Measurements from ENCODE around the gene PRR27.

Gene PRR27

DNA sequence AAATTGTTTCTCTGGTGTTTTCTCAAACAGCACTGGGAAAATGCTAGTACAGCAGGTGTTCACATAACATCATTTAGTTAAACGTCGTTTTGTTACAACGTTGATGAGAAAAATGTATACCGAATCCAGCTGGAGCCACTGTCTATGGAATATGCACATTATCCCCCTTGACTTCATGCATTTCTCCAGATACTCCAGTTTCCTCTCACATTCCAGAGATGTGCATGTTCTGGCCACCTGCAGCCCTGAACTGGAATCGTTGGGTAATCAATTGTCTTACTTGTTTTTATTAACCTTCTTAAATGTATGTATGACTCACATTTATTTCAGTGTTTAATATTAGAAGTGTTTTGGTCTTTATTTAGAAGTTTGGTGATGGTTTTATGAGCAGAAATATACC lies 23.1 kb downstream of the PRR27 start:
- TF ChIP-seq FOXP2 (optimal IDR thresholded peaks at IDR 0.05; ENCODE audit: borderline replicate concordance, extremely low read depth, extremely low read length, insufficient read depth) (no peak), TAF1 (IDR thresholded peaks at IDR 0.05; ENCODE audit: borderline replicate concordance, insufficient read depth, low read length) (no peak)

DNA sequence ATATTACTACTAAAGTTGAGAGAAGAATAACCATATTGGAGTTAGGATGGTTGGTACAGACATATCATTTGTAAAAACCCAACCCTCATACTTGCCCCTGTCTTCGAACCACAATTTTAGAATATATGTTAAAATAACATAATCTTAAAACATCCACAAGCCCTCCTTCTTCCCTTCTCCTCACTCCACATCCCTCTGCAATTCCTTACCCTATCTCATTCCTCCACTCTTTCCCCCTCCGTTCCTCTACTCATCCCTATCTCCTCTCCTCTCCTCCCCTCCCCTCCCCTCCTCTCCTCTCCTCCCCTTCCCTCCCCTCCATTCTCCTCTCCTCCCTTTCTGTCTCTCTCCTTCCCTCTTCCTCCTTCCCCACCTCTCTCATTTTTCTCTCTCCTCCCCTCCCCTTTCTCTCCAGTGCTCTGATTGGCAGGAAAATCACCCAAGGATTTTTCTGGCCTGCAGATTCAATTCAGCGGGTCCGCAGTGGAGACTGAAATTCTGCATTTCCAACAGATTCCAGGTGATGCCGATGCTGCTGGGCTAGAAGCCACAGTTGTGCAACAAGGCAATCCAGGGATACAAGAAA lies 24.1 kb downstream of the PRR27 start:
- TF ChIP-seq FOXP2 (optimal IDR thresholded peaks at IDR 0.05; ENCODE audit: borderline replicate concordance, extremely low read depth, extremely low read length, insufficient read depth), result no peak
- no peak for TF ChIP-seq TAF1 (IDR thresholded peaks at IDR 0.05; ENCODE audit: borderline replicate concordance, insufficient read depth, low read length)
- TF ChIP-seq SIN3A (IDR thresholded peaks at IDR 0.05; ENCODE audit: borderline replicate concordance, insufficient read depth, low read length), result no peak

DNA sequence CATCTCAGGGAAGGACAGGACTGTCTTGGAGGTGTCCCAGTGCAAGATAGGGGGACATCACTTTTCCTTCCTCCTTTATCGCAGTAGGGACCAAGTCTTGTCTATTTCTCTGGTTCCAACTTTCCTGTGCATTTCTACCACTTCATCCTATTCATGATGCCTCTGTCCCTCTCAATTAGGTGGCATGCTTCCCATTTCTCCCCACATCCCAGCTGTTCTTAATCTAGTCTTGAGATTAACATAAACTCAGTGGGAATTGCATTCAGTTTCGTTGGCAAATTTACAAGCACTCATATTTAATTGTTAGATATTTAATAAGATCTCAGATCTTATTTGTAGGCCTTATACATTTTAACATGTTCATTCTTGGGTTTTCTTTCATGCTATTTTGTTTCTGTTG lies 25.8 kb downstream of the PRR27 start:
- TF ChIP-seq FOXP2 (optimal IDR thresholded peaks at IDR 0.05; ENCODE audit: borderline replicate concordance, extremely low read depth, extremely low read length, insufficient read depth), result no peak
- TF ChIP-seq TAF1 (IDR thresholded peaks at IDR 0.05; ENCODE audit: borderline replicate concordance, insufficient read depth, low read length), result no peak
- TF ChIP-seq REST (IDR thresholded peaks at IDR 0.05; ENCODE audit: insufficient read depth in 1 of 2, low read depth in 2 of 2, low read length in 2 of 2), result no peak
- TF ChIP-seq POLR2AphosphoS5 (IDR thresholded peaks at IDR 0.05; ENCODE audit: low read depth, low read length), result no peak
- no peak for TF ChIP-seq SIN3A (IDR thresholded peaks at IDR 0.05; ENCODE audit: borderline replicate concordance, insufficient read depth, low read length)

DNA sequence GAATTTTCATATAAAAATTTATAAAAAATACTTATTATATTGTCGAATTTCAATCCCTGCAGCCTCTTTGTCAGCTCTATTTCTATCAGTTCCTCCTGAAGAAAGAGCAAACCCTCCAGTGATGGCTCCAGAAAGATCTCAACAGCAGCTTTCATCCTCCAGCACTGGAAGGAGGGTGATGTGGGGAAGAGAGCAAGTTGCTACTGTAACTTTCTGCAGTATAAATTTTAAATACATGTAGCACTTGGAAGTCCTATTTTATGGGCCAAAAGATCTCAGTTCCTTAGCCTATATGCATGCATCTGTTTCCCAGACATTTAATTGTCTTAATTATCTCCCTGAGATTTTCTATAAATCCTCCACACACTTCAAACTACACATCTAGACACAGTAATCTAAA lies 27.8 kb downstream of the PRR27 start:
- TF ChIP-seq SIN3A (IDR thresholded peaks at IDR 0.05; ENCODE audit: borderline replicate concordance, insufficient read depth, low read length) (no peak), REST (IDR thresholded peaks at IDR 0.05; ENCODE audit: insufficient read depth in 1 of 2, low read depth in 2 of 2, low read length in 2 of 2) (no peak), TAF1 (IDR thresholded peaks at IDR 0.05; ENCODE audit: borderline replicate concordance, insufficient read depth, low read length) (no peak), FOXP2 (optimal IDR thresholded peaks at IDR 0.05; ENCODE audit: borderline replicate concordance, extremely low read depth, extremely low read length, insufficient read depth) (no peak), POLR2AphosphoS5 (IDR thresholded peaks at IDR 0.05; ENCODE audit: low read depth, low read length) (no peak)

GRCh38 chr4:70182517-70183167 lies 28.6 kb downstream of the PRR27 start:
- TF ChIP-seq TAF1 (IDR thresholded peaks at IDR 0.05; ENCODE audit: borderline replicate concordance, insufficient read depth, low read length) (no peak), SIN3A (IDR thresholded peaks at IDR 0.05; ENCODE audit: borderline replicate concordance, insufficient read depth, low read length) (no peak), FOXP2 (optimal IDR thresholded peaks at IDR 0.05; ENCODE audit: borderline replicate concordance, extremely low read depth, extremely low read length, insufficient read depth) (no peak), REST (IDR thresholded peaks at IDR 0.05; ENCODE audit: insufficient read depth in 1 of 2, low read depth in 2 of 2, low read length in 2 of 2) (no peak), POLR2AphosphoS5 (IDR thresholded peaks at IDR 0.05; ENCODE audit: low read depth, low read length) (no peak)

Measured in PFSK-1 (cell line).